ENCODE data around the gene AUTS2.
"Not testable (repeated sequence)": the region's sequence is repeated elsewhere in the genome, so short reads cannot be mapped to it uniquely, and the experiment has no call there.

AUTS2 gene

GRCh38 chr7:69765879-69766278 lies 167.6 kb downstream of the AUTS2 start:
- no peak for DNase-seq

GRCh38 chr7:69768986-69769595 lies 170.8 kb downstream of the AUTS2 start:
- peak; percentile 43 for DNase-seq

- DNase-seq, result no peak
Measured at GRCh38 chr7:69769826-69770225, 171.6 kb downstream of the AUTS2 start.

GRCh38 chr7:69770613-69771012 lies 172.3 kb downstream of the AUTS2 start:
- no peak for DNase-seq

- DNase-seq, result no peak
Measured at GRCh38 chr7:69772718-69773436, 174.6 kb downstream of the AUTS2 start.

GRCh38 chr7:69773535-69774225 lies 175.4 kb downstream of the AUTS2 start:
- DNase-seq, result no peak

- DNase-seq, result peak; percentile 68
Measured at GRCh38 chr7:69775231-69775771, 177.0 kb downstream of the AUTS2 start.

- peak; percentile 83 for DNase-seq
Measured at GRCh38 chr7:69776611-69777010, 178.3 kb downstream of the AUTS2 start.

- no peak for DNase-seq
Measured at GRCh38 chr7:69778138-69778537, 179.9 kb downstream of the AUTS2 start.

- peak; percentile 46 for DNase-seq
Measured at GRCh38 chr7:69780379-69780778, 182.1 kb downstream of the AUTS2 start.

- no peak for DNase-seq
Measured at GRCh38 chr7:69781412-69781846, 183.2 kb downstream of the AUTS2 start.

- peak; percentile 61 for DNase-seq
Measured at GRCh38 chr7:69782917-69783684, 184.8 kb downstream of the AUTS2 start.

- not testable (repeated sequence) for DNase-seq
Measured at GRCh38 chr7:69786130-69786529, 187.9 kb downstream of the AUTS2 start.

GRCh38 chr7:69786730-69787395 lies 188.6 kb downstream of the AUTS2 start:
- no peak for DNase-seq

GRCh38 chr7:69787736-69788431 lies 189.6 kb downstream of the AUTS2 start:
- DNase-seq, result no peak

GRCh38 chr7:69789563-69789962 lies 191.3 kb downstream of the AUTS2 start:
- DNase-seq, result no peak

- DNase-seq, result no peak
Measured at GRCh38 chr7:69790977-69791724, 192.9 kb downstream of the AUTS2 start.

- DNase-seq, result no peak
Measured at GRCh38 chr7:69791739-69792138, 193.5 kb downstream of the AUTS2 start.

- DNase-seq, result no peak
Measured at GRCh38 chr7:69795932-69796331, 197.7 kb downstream of the AUTS2 start.

- peak; percentile 61 for DNase-seq
Measured at GRCh38 chr7:69796416-69796815, 198.1 kb downstream of the AUTS2 start.

Data from fibroblast of skin of right biceps (primary cell).